Stimulated activated CD8-positive, alpha-beta memory T cell treated with anti-CD3 and anti-CD28 coated beads, Interleukin-4, amount 100 ng/mL, for 4 hours (primary cell): ENCODE measurements around the gene DCBLD2.
"Not testable (repeated sequence)": the region's sequence is repeated elsewhere in the genome, so short reads cannot be mapped to it uniquely, and the experiment has no call there.

Experiments
- DNase-seq, 2 donors: peaks; one replicate each; pipeline ENCODE4 v3.0.0-alpha.2; 2020; ENCODE audit warnings: low read depth in 2 of 2, low spot score in 1 of 2

The DCBLD2 gene

DNA sequence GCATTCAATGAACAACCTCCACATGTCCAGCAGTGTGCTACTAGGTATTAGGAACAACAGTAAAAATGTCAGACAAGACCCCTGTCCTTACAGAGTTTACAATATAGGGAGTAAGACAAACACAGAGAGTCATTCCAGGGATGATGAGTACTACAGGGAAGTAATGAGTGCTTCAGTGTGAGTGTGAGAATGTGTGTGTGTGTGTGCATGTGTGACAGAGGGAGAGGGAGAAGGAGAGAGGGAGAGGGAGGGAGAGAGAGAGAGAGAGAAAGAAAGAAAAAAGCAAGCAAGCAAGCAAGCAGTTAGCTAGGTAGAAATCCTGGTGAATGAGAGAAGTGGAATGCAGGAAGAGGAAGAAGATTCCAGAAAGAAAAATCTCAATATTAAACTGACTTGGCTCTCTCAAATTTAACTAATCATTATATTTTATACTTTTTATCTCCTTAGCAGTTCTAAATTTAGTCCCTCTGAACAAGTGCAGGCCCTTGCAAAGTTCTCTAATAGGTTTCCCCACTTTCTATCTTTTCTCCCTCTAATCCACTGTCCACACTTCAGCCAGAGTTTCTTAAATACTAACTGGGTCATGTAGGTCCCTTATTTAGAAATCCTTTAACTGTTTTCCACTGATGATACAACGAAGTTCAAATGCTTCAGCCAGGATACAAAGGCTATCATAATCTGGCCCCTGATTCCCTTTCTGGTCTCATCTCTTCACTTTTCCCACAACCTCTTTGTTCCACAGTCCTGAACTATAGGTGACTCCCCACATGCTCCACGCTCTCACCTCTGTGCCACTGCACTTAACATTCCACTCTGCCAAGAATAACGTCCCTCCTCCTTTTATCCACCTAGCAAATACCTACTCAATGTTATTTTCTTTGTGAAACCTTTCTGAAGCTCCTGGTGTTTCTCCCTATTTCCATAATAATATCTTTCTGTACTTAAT, 10.3 kb downstream of the DCBLD2 start:
- no peak for DNase-seq

- no peak for DNase-seq
These were observed 11.2 kb downstream of the DCBLD2 start for GRCh38 chr3:98890181-98890835.

GRCh38 chr3:98887684-98888083, 13.8 kb downstream of the DCBLD2 start:
- DNase-seq = no peak

GRCh38 chr3:98886525-98886924, 15.0 kb downstream of the DCBLD2 start:
- DNase-seq = no peak

- DNase-seq = no peak
These were observed 15.6 kb downstream of the DCBLD2 start for GRCh38 chr3:98885851-98886250.

GRCh38 chr3:98884675-98885371, 16.7 kb downstream of the DCBLD2 start:
- no peak for DNase-seq

- DNase-seq = not testable (repeated sequence)
These were observed 18.7 kb downstream of the DCBLD2 start for GRCh38 chr3:98882614-98883333.

DNA sequence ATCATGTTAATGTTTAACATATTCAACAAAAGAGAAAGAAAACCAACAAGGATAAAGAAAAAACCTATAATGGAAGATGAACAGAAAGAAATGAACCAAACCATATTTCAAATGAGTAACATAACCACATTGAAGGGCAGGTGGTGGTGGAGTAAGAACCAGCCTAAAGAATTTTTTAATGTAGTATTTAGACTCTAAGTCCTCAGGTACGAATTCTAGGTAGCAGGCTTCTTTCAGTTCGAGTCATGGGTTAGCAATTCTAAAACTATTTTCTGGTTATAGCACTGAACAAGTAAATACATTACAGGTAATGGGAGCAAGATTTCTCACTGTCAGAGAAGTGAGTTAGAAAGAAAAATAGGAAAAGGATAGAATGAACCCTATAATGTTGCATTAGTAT, 24.4 kb downstream of the DCBLD2 start:
- no peak for DNase-seq

- DNase-seq = no peak
These were observed 26.0 kb downstream of the DCBLD2 start for GRCh38 chr3:98875535-98875934.

- DNase-seq = no peak
These were observed 26.8 kb downstream of the DCBLD2 start for GRCh38 chr3:98874602-98875249.

DNA sequence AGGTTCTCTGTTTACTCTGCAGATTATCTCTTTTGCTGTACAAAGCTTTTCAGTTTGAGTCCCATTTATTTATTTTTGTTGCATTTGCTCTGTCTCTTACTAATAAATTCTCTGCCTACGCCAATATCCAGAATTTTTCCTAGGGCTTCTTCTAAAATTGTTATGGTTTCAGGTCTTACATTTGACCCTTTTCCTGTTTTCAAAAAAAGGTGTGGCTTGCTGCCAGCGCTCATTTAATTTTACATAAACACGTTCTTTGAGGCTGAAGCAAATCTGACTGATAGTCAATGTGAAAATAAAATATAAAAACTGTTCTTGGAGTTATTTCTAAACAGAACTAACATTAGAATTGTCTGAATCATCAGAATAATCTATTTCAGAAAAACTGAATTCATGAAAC, 32.1 kb downstream of the DCBLD2 start:
- no peak for DNase-seq

DNA sequence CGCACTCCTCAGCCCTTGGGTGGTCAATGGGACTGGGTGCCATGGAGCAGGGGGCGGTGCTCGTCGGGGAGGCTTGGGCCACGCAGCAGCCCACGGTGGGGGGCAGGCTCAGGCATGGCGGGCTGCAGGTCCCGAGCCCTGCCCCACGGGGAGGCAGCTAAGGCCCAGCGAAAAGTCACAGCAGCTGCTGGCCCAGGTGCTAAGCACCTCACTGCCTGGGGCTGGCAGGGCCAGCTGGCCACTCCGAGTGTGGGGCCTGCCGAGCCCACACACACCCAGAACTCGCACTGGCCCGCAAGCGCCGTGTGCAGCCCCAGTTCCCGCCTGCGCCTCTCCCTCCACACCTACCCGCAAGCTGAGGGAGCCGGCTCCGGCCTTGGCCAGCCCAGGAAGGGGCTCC, 43.5 kb downstream of the DCBLD2 start:
- not testable (repeated sequence) for DNase-seq

GRCh38 chr3:98857258-98857657, 44.2 kb downstream of the DCBLD2 start:
- DNase-seq = not testable (repeated sequence)

GRCh38 chr3:98856724-98857123, 44.8 kb downstream of the DCBLD2 start:
- DNase-seq = no peak

- no peak for DNase-seq
These were observed 45.6 kb downstream of the DCBLD2 start for GRCh38 chr3:98855806-98856400.

DNA sequence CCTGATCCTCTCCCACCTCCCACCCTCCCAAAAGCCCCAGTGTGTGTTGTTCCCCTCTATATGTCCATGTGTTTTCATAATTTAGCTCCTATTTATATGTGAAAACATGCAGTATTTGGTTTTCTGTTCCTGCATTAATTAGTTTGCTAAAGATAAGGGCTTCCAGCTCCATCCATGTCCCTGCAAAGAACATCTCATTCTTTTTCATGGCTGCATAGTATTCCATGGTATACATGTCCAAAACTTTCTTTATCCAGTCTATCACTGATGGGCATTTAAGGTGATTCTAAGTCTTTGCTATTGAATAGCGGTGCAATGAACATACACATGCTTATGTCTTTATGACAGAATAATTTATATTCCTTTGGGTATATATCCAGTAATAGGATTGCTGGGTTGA, 53.4 kb downstream of the DCBLD2 start:
- DNase-seq = no peak

GRCh38 chr3:98846101-98846500, 55.4 kb downstream of the DCBLD2 start:
- no peak for DNase-seq

GRCh38 chr3:98843266-98843959, 58.1 kb downstream of the DCBLD2 start:
- no peak for DNase-seq

GRCh38 chr3:98839846-98840245, 61.6 kb downstream of the DCBLD2 start:
- no peak for DNase-seq

GRCh38 chr3:98831060-98831459, 70.4 kb downstream of the DCBLD2 start:
- not testable (repeated sequence) for DNase-seq
